ENCODE measurements around the gene PIGM. TPM values are rescaled to one million over a fixed set of nuclear protein-coding genes. Genes with fewer than 3 reads are reported as not detected.

Gene PIGM
- polyA plus RNA-seq, 1 donor from 2014 or later, result 1.9 TPM

GRCh38 chr1:160048335-160048734, 16.5 kb upstream of the PIGM start:
- H3K9me3 Mint-ChIP-seq, result no peaks in the 10 kb centered on the region
- no peak overlapping the region for H3K27ac Mint-ChIP-seq
- peaks cover 14% of the 10 kb centered on the region for H3K27me3 Mint-ChIP-seq
- no peak overlapping the region for H3K4me3 Mint-ChIP-seq
- H3K4me1 Mint-ChIP-seq, result peaks cover 8 to 11% (median 10%) of the 10 kb centered on the region in 3 donors
- no peaks in the 10 kb centered on the region for H3K36me3 Mint-ChIP-seq

- Mint-ChIP-seq H3K36me3 (no peaks in the 10 kb centered on the region), H3K27ac (no peak overlapping the region), H3K9me3 (no peaks in the 10 kb centered on the region)
Observed at GRCh38 chr1:160047111-160047991, 15.6 kb upstream of the PIGM start.

GRCh38 chr1:160046494-160047110, 14.8 kb upstream of the PIGM start:
- Mint-ChIP-seq H3K4me3 (peak overlapping the region; percentile 76 to 92 (median 84)), H3K36me3 (no peaks in the 10 kb centered on the region), H3K4me1 (peaks cover 8 to 11% (median 10%) of the 10 kb centered on the region in 3 donors), H3K27me3 (peaks cover 5% of the 10 kb centered on the region), H3K27ac (no peak overlapping the region), H3K9me3 (no peaks in the 10 kb centered on the region)

More at GRCh38 chr1:160047111-160047991, 15.6 kb upstream of the PIGM start:
- H3K27me3 Mint-ChIP-seq, result peaks cover 8% of the 10 kb centered on the region
- peak overlapping the region; percentile 76 to 92 (median 84) for H3K4me3 Mint-ChIP-seq
- H3K4me1 Mint-ChIP-seq, result peaks cover 8 to 11% (median 10%) of the 10 kb centered on the region in 3 donors

- no peak overlapping the region for H3K4me3 Mint-ChIP-seq
- peaks cover 2% of the 10 kb centered on the region for H3K36me3 Mint-ChIP-seq
- H3K9me3 Mint-ChIP-seq, result no peaks in the 10 kb centered on the region
- no peak overlapping the region for H3K27ac Mint-ChIP-seq
- H3K4me1 Mint-ChIP-seq, result peaks cover 8 to 10% (median 10%) of the 10 kb centered on the region in 3 donors
- H3K27me3 Mint-ChIP-seq, result peaks cover 7% of the 10 kb centered on the region
Observed at GRCh38 chr1:160045653-160046052, 13.9 kb upstream of the PIGM start.

- Mint-ChIP-seq H3K4me3 (no peak overlapping the region), H3K9me3 (no peaks in the 10 kb centered on the region), H3K27me3 (peaks cover 7% of the 10 kb centered on the region), H3K4me1 (peaks cover 8 to 10% (median 10%) of the 10 kb centered on the region in 3 donors), H3K36me3 (peaks cover 2% of the 10 kb centered on the region), H3K27ac (peak overlapping the region in 1 of 3 donors; percentile 1)
Observed at GRCh38 chr1:160043543-160043942, 11.8 kb upstream of the PIGM start.

GRCh38 chr1:160040476-160040875, 8.7 kb upstream of the PIGM start:
- Mint-ChIP-seq H3K27me3 (peaks cover 2% of the 10 kb centered on the region), H3K36me3 (peaks cover 2% of the 10 kb centered on the region), H3K4me1 (no peaks in the 10 kb centered on the region), H3K4me3 (no peak overlapping the region), H3K9me3 (no peaks in the 10 kb centered on the region), H3K27ac (no peak overlapping the region)

GRCh38 chr1:160032165-160032820, 503 bp upstream of the PIGM start:
- Mint-ChIP-seq H3K36me3 (peaks cover under 1% of the 10 kb centered on the region), H3K27ac (peak overlapping the region; percentile 63 to 88 (median 72)), H3K27me3 (peaks cover 1% of the 10 kb centered on the region), H3K9me3 (no peaks in the 10 kb centered on the region), H3K4me3 (peak overlapping the region; percentile 98 to 99 (median 98)), H3K4me1 (peaks cover 18 to 24% (median 21%) of the 10 kb centered on the region in 3 donors)

GRCh38 chr1:160030657-160031364, 979 bp downstream of the PIGM start:
- peaks cover 18 to 24% (median 21%) of the 10 kb centered on the region in 3 donors for H3K4me1 Mint-ChIP-seq
- peaks cover 1% of the 10 kb centered on the region for H3K27me3 Mint-ChIP-seq
- no peaks in the 10 kb centered on the region for H3K9me3 Mint-ChIP-seq
- peak overlapping the region; percentile 98 to 99 (median 98) for H3K4me3 Mint-ChIP-seq
- peak overlapping the region; percentile 21 to 72 (median 24) for H3K27ac Mint-ChIP-seq
- H3K36me3 Mint-ChIP-seq, result peaks cover 4% of the 10 kb centered on the region

GRCh38 chr1:160028426-160028825, 3.4 kb downstream of the PIGM start:
- H3K36me3 Mint-ChIP-seq, result peaks cover 6% of the 10 kb centered on the region
- no peak overlapping the region for H3K4me3 Mint-ChIP-seq
- H3K4me1 Mint-ChIP-seq, result peaks cover 18 to 27% (median 21%) of the 10 kb centered on the region in 3 donors
- H3K27ac Mint-ChIP-seq, result no peak overlapping the region
- no peaks in the 10 kb centered on the region for H3K9me3 Mint-ChIP-seq
- H3K27me3 Mint-ChIP-seq, result peaks cover 1% of the 10 kb centered on the region

GRCh38 chr1:160025314-160025713, 6.5 kb downstream of the PIGM start:
- Mint-ChIP-seq H3K27me3 (peaks cover 6% of the 10 kb centered on the region), H3K27ac (no peak overlapping the region), H3K4me3 (no peak overlapping the region), H3K4me1 (peaks cover 0 to 9% (median 1%) of the 10 kb centered on the region in 3 donors), H3K9me3 (no peaks in the 10 kb centered on the region), H3K36me3 (peaks cover 6% of the 10 kb centered on the region)

- Mint-ChIP-seq H3K4me1 (peaks cover 0 to 7% (median 0%) of the 10 kb centered on the region in 3 donors), H3K27me3 (peaks cover 6% of the 10 kb centered on the region), H3K27ac (no peak overlapping the region), H3K4me3 (no peak overlapping the region), H3K36me3 (peaks cover 6% of the 10 kb centered on the region), H3K9me3 (no peaks in the 10 kb centered on the region)
Observed at GRCh38 chr1:160024195-160024905, 7.4 kb downstream of the PIGM start.

- H3K27me3 Mint-ChIP-seq, result peaks cover 10% of the 10 kb centered on the region
- no peaks in the 10 kb centered on the region for H3K9me3 Mint-ChIP-seq
- H3K27ac Mint-ChIP-seq, result no peak overlapping the region
- H3K4me1 Mint-ChIP-seq, result peaks cover 0 to 3% (median 0%) of the 10 kb centered on the region in 3 donors
- H3K36me3 Mint-ChIP-seq, result peaks cover 6% of the 10 kb centered on the region
- peak overlapping the region in 1 of 4 donors; percentile 20 for H3K4me3 Mint-ChIP-seq
Observed at GRCh38 chr1:160022330-160023310, 9.2 kb downstream of the PIGM start.

Data from IgD-negative memory B cell (primary cell).